ENCODE data around the gene KRT80.

GRCh38 chr12:52139147-52139546 is 52.7 kb downstream of the KRT80 start:
- TF ChIP-seq POLR2A (IDR thresholded peaks at IDR 0.05; ENCODE audit: low read depth, low read length) (no peak), POLR2AphosphoS5 (IDR thresholded peaks at IDR 0.05; ENCODE audit: low read depth, low read length) (no peak)

All from GM12892 (cell line).